CD4-positive, alpha-beta T cell treated with Interleukin-15 for 1 hour (primary cell): ENCODE measurements around the gene CHCHD5.

Experiments
- DNase-seq: peaks from one replicate; pipeline ENCODE4 v3.0.0-alpha.2; 2020

The CHCHD5 gene

GRCh38 chr2:112626604-112627059 is 42.2 kb downstream of the CHCHD5 start:
- peak; percentile 65 for DNase-seq

- DNase-seq, result peak; percentile 27
Observed at GRCh38 chr2:112627060-112628040, 42.9 kb downstream of the CHCHD5 start.

GRCh38 chr2:112629224-112629623 is 44.8 kb downstream of the CHCHD5 start:
- DNase-seq, result no peak

- no peak for DNase-seq
Observed at GRCh38 chr2:112629823-112630222, 45.4 kb downstream of the CHCHD5 start.

- no peak for DNase-seq
Observed at GRCh38 chr2:112630268-112630667, 45.9 kb downstream of the CHCHD5 start.

DNA sequence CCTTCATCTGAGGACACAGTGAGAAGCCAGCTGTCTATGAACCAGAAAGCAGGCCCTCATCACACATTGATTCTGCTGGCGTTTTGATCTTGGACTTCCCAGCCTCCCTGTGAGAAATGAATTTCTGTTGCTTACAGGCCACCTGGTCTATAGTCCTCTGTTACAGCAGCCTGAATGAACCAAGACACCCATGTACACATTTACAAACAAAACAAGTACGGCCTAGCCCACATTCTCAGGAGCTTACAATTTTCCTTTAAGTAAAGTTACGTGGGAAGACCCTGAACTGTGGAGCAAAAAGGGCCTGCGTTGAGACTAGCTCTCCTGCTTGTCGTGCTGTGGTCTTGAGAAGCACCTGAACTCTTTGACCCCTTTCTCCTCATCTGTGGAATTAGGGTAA is 49.3 kb downstream of the CHCHD5 start:
- no peak for DNase-seq

DNA sequence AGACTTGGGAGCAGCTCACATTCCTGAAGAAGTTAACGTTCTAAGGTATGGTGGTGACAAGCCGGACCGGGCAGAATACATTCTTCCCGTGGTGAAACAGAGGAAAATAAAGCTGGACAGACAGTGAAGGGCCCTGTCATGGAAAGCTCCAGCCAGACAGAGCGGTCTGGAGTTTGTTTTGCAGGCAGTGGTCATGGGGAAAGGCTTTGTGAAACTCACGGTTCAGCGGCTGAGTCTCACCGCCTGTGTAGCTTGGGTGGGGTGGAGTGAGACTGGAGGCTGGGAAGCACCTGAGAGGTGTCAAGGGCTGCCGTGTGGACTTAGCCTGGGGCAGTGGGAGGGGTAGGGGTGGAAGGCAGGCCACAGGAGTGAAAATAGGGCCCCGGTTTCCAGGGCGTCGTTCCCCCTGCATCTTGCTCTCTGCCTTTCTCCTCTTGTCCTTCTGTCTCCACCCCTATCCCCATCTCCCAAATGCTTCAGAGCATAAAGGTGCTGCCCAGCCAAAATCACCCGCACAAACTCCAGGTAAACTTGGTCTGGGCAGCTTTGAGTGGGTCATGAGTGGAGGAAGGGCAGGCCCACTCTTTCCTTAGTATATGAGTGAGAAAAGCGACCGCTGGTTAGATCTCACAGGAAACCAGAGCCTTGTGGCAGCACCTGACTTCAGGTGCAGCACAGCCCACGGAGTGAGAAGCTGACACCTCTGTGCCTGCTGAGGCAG is 49.9 kb downstream of the CHCHD5 start:
- peak; percentile 35 for DNase-seq

DNA sequence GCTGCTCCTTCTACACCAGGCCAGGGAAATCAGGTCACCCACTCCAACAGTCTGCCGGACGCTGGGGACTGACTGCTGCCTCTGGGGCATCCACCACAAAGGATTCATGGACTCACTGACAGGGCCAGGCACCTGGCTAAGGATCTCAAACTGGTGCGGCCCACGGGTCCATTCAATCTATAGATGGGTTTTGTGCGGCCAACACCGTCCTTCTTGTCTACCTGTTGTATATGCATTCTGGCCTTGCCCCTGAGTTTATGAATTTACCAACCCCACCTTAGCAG is 50.4 kb downstream of the CHCHD5 start:
- no peak for DNase-seq

- DNase-seq, result no peak
Observed at GRCh38 chr2:112636605-112637288, 52.3 kb downstream of the CHCHD5 start.

DNA sequence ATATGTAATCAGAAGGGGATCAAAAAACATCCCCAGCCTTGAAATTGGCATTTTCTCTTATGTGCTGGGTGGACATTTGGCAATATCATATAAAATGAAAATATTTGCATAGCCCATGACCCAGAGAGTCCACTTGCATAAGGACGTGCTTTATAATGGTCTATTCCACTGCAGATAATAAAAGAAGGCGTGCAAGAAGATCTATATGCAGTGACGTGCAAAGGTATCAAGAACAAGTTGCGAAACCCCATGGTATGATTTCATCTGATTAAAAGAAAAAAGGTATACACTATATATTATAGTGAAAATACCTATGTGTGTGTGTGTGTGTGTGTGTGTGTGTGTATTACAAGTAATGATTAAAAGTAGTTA is 52.9 kb downstream of the CHCHD5 start:
- DNase-seq, result no peak
